Transverse colon (tissue), 3 donors: ENCODE results near the gene UCN3.

Source experiments
- POLR2A ChIP-seq: fragments of 450-650 bp; IDR thresholded peaks from one replicate; pipeline ENCODE4 v1.6.1; 2016; ENCODE audit warnings: antibody characterized with exemption, mild to moderate bottlenecking, moderate library complexity
- TF ChIP-seq, protein P1 (sequence below), 5 experiments: fragments of 200-600 bp in 3 of 5; fragments of 450-650 bp in 2 of 5; sonication (generic) in 3 of 5; IDR thresholded peaks; 1 replicate in 2 of 5; 2 replicates in 3 of 5; pipeline ENCODE4 v1.5.1; 2016 to 2017; ENCODE audit warnings: antibody characterized with exemption in 5 of 5, inconsistent platforms in 3 of 5, mild to moderate bottlenecking in 2 of 5, moderate library complexity in 1 of 5

GRCh38 chr10:5385224-5385623, 20.5 kb downstream of the UCN3 start:
- TF ChIP-seq, protein P1, sequence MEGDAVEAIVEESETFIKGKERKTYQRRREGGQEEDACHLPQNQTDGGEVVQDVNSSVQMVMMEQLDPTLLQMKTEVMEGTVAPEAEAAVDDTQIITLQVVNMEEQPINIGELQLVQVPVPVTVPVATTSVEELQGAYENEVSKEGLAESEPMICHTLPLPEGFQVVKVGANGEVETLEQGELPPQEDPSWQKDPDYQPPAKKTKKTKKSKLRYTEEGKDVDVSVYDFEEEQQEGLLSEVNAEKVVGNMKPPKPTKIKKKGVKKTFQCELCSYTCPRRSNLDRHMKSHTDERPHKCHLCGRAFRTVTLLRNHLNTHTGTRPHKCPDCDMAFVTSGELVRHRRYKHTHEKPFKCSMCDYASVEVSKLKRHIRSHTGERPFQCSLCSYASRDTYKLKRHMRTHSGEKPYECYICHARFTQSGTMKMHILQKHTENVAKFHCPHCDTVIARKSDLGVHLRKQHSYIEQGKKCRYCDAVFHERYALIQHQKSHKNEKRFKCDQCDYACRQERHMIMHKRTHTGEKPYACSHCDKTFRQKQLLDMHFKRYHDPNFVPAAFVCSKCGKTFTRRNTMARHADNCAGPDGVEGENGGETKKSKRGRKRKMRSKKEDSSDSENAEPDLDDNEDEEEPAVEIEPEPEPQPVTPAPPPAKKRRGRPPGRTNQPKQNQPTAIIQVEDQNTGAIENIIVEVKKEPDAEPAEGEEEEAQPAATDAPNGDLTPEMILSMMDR (IDR thresholded peaks at IDR 0.05), result no peak
- TF ChIP-seq POLR2A, result no peak
